Measurements from ENCODE around the gene ATP2B3.

- no peak for TF ChIP-seq POLR2A (IDR thresholded peaks at IDR 0.05)
- no peak for TF ChIP-seq CTCF (IDR thresholded peaks at IDR 0.05)
Observed at GRCh38 chrX:153502131-153502530, 15.3 kb upstream of the ATP2B3 start.
